H9 (cell line): ENCODE data around the gene LTBP2. TPM values are rescaled to one million over a fixed set of nuclear protein-coding genes. Genes with fewer than 3 reads are reported as not detected.

Source experiments
- DNase-seq: peaks from one replicate; pipeline ENCODE4 v3.0.0-alpha.2; 2017
- H2AFZ ChIP-seq: one replicate; pipeline ENCODE4 v1.6.1; 2013; ENCODE audit warnings: mild to moderate bottlenecking, low read length, control low read depth, moderate library complexity
- H2AK5ac ChIP-seq: 2 replicates; pipeline ENCODE4 v1.6.1; 2013; ENCODE audit warnings: low read length, control low read depth, mixed read lengths; ENCODE audit not compliant: insufficient read length
- H2BK120ac ChIP-seq: one replicate; pipeline ENCODE4 v1.6.1; 2013; ENCODE audit warnings: low read depth, mild to moderate bottlenecking, low read length, control low read depth, inconsistent platforms; ENCODE audit not compliant: poor library complexity, severe bottlenecking
- H2BK12ac ChIP-seq: 2 replicates; pipeline ENCODE4 v1.6.1; 2013; ENCODE audit warnings: low read length, control low read depth, mixed read lengths, low read depth; ENCODE audit not compliant: insufficient read length
- H2BK15ac ChIP-seq: 2 replicates; pipeline ENCODE4 v1.6.1; 2013; ENCODE audit warnings: low read depth, low read length, control low read depth
- H2BK20ac ChIP-seq: one replicate; pipeline ENCODE4 v1.6.1; 2013; ENCODE audit warnings: low read depth, mild to moderate bottlenecking, low read length, control low read depth, inconsistent platforms; ENCODE audit not compliant: poor library complexity, severe bottlenecking
- H2BK5ac ChIP-seq: 2 replicates; pipeline ENCODE4 v1.6.1; 2013; ENCODE audit warnings: low read length, control low read depth, mixed read lengths; ENCODE audit not compliant: insufficient read length
- H3K14ac ChIP-seq: 2 replicates; pipeline ENCODE4 v1.6.1; 2013; ENCODE audit warnings: low read length, control low read depth; ENCODE audit not compliant: insufficient read depth
- H3K18ac ChIP-seq: 2 replicates; pipeline ENCODE4 v1.6.1; 2013; ENCODE audit warnings: low read depth, mild to moderate bottlenecking, mixed read lengths, low read length, control low read depth; ENCODE audit not compliant: insufficient read length
- H3K23ac ChIP-seq: 2 replicates; pipeline ENCODE4 v1.6.1; 2013; ENCODE audit warnings: low read length, control low read depth, mixed read lengths, low read depth; ENCODE audit not compliant: insufficient read length
- H3K23me2 ChIP-seq: 2 replicates; pipeline ENCODE4 v1.6.1; 2013; ENCODE audit warnings: low read depth, mild to moderate bottlenecking, mixed read lengths, low read length, control low read depth; ENCODE audit not compliant: insufficient read length, poor library complexity, severe bottlenecking
- H3K27ac ChIP-seq: 2 replicates; pipeline ENCODE4 v1.5.1; 2013; ENCODE audit warnings: low read length, control low read depth, mixed read lengths, low read depth; ENCODE audit not compliant: insufficient read length
- H3K27me3 ChIP-seq: 2 replicates; pipeline ENCODE4 v1.6.1; 2013; ENCODE audit warnings: low read length, control low read depth, inconsistent platforms; ENCODE audit not compliant: insufficient read depth
- H3K4ac ChIP-seq: 2 replicates; pipeline ENCODE4 v1.6.1; 2013; ENCODE audit warnings: low read depth, mild to moderate bottlenecking, control low read depth, inconsistent platforms, low read length, moderate library complexity
- H3K4me1 ChIP-seq: 2 replicates; pipeline ENCODE4 v1.6.1; 2013; ENCODE audit warnings: low read length, control low read depth, inconsistent platforms; ENCODE audit not compliant: insufficient read depth
- H3K4me2 ChIP-seq: 2 replicates; pipeline ENCODE4 v1.6.1; 2013; ENCODE audit warnings: low read length, control low read depth, mixed read lengths; ENCODE audit not compliant: insufficient read length, insufficient read depth
- H3K56ac ChIP-seq: 2 replicates; pipeline ENCODE4 v1.6.1; 2013; ENCODE audit warnings: low read depth, mild to moderate bottlenecking, mixed read lengths, low read length, control low read depth; ENCODE audit not compliant: insufficient read length
- H3K79me1 ChIP-seq: 2 replicates; pipeline ENCODE4 v1.6.1; 2013; ENCODE audit warnings: low read depth, mild to moderate bottlenecking, moderate library complexity, low read length, control low read depth, inconsistent platforms; ENCODE audit not compliant: insufficient read depth, poor library complexity, severe bottlenecking
- H3K79me2 ChIP-seq: 2 replicates; pipeline ENCODE4 v1.6.1; 2013; ENCODE audit warnings: low read length, control low read depth, inconsistent platforms; ENCODE audit not compliant: insufficient read depth
- H3K9ac ChIP-seq: 2 replicates; pipeline ENCODE4 v1.6.1; 2013; ENCODE audit warnings: low read length, control low read depth, mixed read lengths; ENCODE audit not compliant: insufficient read length; ENCODE audit errors: extremely low read depth
- H3K9me3 ChIP-seq: one replicate; pipeline ENCODE4 v1.6.1; 2013; ENCODE audit warnings: low read depth, low read length, inconsistent platforms; ENCODE audit not compliant: control insufficient read depth
- H3T11ph ChIP-seq: one replicate; pipeline ENCODE4 v1.6.1; 2013; ENCODE audit warnings: mild to moderate bottlenecking, low read length, control low read depth, inconsistent platforms
- H4K20me1 ChIP-seq: one replicate; pipeline ENCODE4 v1.6.1; 2013; ENCODE audit not compliant: control insufficient read depth, insufficient read length, insufficient read depth
- H4K5ac ChIP-seq: 2 replicates; pipeline ENCODE4 v1.6.1; 2013; ENCODE audit warnings: low read depth, mild to moderate bottlenecking, mixed read lengths, low read length, control low read depth; ENCODE audit not compliant: insufficient read length
- H4K8ac ChIP-seq: replicated peaks from 2 replicates; pipeline ENCODE4 v1.6.1; 2013; ENCODE audit warnings: low read length, control low read depth, mixed read lengths, low read depth; ENCODE audit not compliant: insufficient read length
- H4K91ac ChIP-seq: 2 replicates; pipeline ENCODE4 v1.6.1; 2013; ENCODE audit warnings: low read depth, mild to moderate bottlenecking, moderate library complexity, mixed read lengths, low read length, control low read depth; ENCODE audit not compliant: insufficient read length
- H3K27ac Mint-ChIP-seq, 3 experiments: 2 replicates in 2 of 3; 3 replicates in 1 of 3; pipeline ENCODE4 v1.8.0; 2020 to 2021; ENCODE audit warnings: mixed read lengths in 3 of 3, mild to moderate bottlenecking in 1 of 3, moderate library complexity in 1 of 3
- H3K27me3 Mint-ChIP-seq: 2 replicates; pipeline ENCODE4 v1.8.0; 2021; ENCODE audit warnings: low read depth, mild to moderate bottlenecking, moderate library complexity, mixed read lengths
- H3K36me3 Mint-ChIP-seq, 3 experiments: 2 replicates in 2 of 3; 3 replicates in 1 of 3; pipeline ENCODE4 v1.8.0; 2020 to 2021; ENCODE audit warnings: low read depth in 3 of 3, mixed read lengths in 3 of 3; ENCODE audit not compliant: insufficient read depth in 1 of 3
- H3K4me1 Mint-ChIP-seq, 2 experiments: 2 replicates each; pipeline ENCODE4 v1.8.0; 2020; ENCODE audit warnings: mixed read lengths in 2 of 2
- H3K4me3 Mint-ChIP-seq, 2 experiments: 2 replicates in 1 of 2; 3 replicates in 1 of 2; pipeline ENCODE4 v1.8.0; 2020 to 2021; ENCODE audit warnings: mild to moderate bottlenecking in 2 of 2, mixed read lengths in 2 of 2, moderate library complexity in 1 of 2
- H3K9me3 Mint-ChIP-seq, 2 experiments: 2 replicates in 1 of 2; 3 replicates in 1 of 2; pipeline ENCODE4 v1.8.0; 2020; ENCODE audit warnings: mild to moderate bottlenecking in 2 of 2, mixed read lengths in 2 of 2, moderate library complexity in 1 of 2
- CTCF ChIP-seq: fragments of 200-600 bp; sonication (generic); conservative IDR thresholded peaks from 3 replicates; pipeline ENCODE4 v1.8.0; 2021; ENCODE audit warnings: antibody characterized with exemption, mild to moderate bottlenecking
- WGBS: extraction: QIAGEN DNeasy Blood & Tissue Kit; methylation state at CpG from one replicate; pipeline ENCODE4 v1.1.7; 2013; ENCODE audit warnings: missing lambda C conversion rate, low lambda C conversion rate, mixed read lengths; ENCODE audit not compliant: insufficient read length; ENCODE audit errors: extremely low coverage; 5-methylcytosine and 5-hydroxymethylcytosine counted together
- total RNA-seq: library from RNA; stranded (reverse); gene quantifications from 2 replicates; pipeline ENCODE4 v1.2.1, GENCODE V29; 2021

The LTBP2 gene
- total RNA-seq, 1 experiment from 2014 or later: 0.77 TPM

GRCh38 chr14:74577247-74577947, 34.6 kb downstream of the LTBP2 start:
- Histone ChIP-seq H2AFZ (no peak overlapping the region), H3T11ph (no peak overlapping the region), H3K9ac (no peak overlapping the region), H3K27ac (no peak overlapping the region), H3K23me2 (no peaks in the 10 kb centered on the region), H3K4me2 (no peak overlapping the region), H3K9me3 (no peaks in the 10 kb centered on the region), H3K14ac (no peak overlapping the region), H4K20me1 (no peaks in the 10 kb centered on the region), H2BK5ac (no peak overlapping the region), H3K4ac (no peak overlapping the region), H3K56ac (no peak overlapping the region), H2BK15ac (no peak overlapping the region), H3K79me2 (no peaks in the 10 kb centered on the region), H2BK20ac (no peak overlapping the region), H4K91ac (no peak overlapping the region), H2BK12ac (no peak overlapping the region), H3K23ac (no peak overlapping the region), H3K27me3 (no peaks in the 10 kb centered on the region), H4K8ac (no peak overlapping the region), H4K5ac (no peak overlapping the region), H3K4me1 (no peaks in the 10 kb centered on the region), H2BK120ac (no peak overlapping the region), H3K18ac (no peak overlapping the region), H3K79me1 (no peaks in the 10 kb centered on the region), H2AK5ac (no peak overlapping the region)
- H3K4me1 Mint-ChIP-seq: peaks cover 15 to 28% of the 10 kb centered on the region in 2 experiments
- H3K36me3 Mint-ChIP-seq: no peaks in the 10 kb centered on the region
- no peaks in the 10 kb centered on the region; the same call in 1 of the 2 replicates for H3K27me3 Mint-ChIP-seq
- H3K27ac Mint-ChIP-seq: 0 out of 7 replicates have a peak overlapping the region, but pooled peaks of 1 of the 3 experiments have one; percentile 63
- DNase-seq: no peak
- H3K9me3 Mint-ChIP-seq: no peaks in the 10 kb centered on the region
- no peak for TF ChIP-seq CTCF
- H3K4me3 Mint-ChIP-seq: no peak overlapping the region
- WGBS: no CpG with 5 or more reads among the region's 11 CpGs
